Stimulated activated CD8-positive, alpha-beta memory T cell treated with anti-CD3 and anti-CD28 coated beads, Interleukin-15, amount 100 ng/mL, for 4 hours (primary cell): ENCODE results near the gene KCNMA1.

Experiments
- DNase-seq, 2 donors: peaks; one replicate each; pipeline ENCODE4 v3.0.0-alpha.2; 2020; ENCODE audit warnings: low read depth in 2 of 2

The KCNMA1 gene

DNA sequence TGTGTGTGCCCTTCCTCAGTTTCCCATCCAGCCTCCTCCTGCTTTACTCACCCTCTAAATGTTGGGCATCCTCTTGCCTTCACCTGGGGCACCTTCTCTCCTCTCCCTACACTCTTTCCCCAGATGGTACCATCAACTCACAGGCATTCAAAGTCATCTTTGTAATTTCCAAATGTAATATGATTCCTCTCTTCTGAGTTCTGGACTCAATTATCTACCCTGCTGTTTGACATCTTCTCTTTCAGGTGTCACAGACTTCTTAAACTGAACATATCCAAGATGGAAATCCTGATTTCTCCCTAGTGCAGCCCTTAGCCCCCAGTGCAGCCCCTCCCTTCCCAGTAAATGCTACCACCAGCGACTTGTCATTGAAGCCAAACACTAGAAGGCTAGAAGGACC, 422.8 kb downstream of the KCNMA1 start:
- DNase-seq = no peak

GRCh38 chr10:77212632-77213031, 425.0 kb downstream of the KCNMA1 start:
- DNase-seq = no peak

DNA sequence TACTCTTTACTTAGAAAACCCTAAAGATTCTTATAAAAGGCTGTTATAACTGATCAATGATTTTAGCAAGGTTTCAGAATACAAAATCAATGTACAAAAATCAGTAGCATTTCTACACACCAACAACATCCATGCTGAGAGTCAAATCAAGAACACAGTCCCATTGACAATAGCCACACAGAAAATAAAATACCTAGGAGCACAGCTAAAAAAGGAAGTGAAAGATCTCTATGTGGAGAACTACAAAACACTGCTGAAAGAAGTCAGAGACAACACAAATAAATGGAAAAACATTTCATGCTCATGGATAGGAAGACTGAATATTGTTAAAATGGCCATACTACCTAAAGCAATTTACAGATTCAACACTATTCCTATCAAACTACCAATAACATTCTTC, 427.0 kb downstream of the KCNMA1 start:
- DNase-seq = no peak

DNA sequence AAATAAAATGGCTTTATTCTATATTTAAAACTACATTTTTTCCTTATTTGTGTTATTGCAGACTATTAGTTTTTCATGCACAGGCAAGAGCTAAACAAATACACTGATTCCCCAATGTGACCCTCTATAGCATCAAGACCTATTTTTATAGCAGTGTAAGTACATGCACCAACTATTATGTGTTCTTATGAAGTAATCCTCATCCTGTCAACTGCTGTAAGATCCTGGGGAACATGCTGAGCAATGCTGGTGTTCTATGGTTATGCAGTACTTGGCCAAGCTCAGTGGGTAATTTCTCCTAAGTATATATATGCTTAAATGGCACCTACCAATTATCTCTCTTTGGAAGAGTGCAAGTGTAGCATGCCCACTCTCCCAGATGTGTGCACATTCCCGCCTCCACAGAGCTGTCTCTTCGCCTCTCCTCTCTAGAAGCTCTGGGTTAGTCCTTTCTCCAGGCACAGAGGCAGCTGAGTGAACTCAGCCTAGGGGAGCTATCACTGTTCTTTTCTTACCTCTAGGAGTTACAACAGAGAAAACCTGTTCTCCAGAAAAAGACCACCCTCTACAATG, 428.8 kb downstream of the KCNMA1 start:
- DNase-seq = no peak

GRCh38 chr10:77207828-77208185, 429.8 kb downstream of the KCNMA1 start:
- no peak for DNase-seq

DNA sequence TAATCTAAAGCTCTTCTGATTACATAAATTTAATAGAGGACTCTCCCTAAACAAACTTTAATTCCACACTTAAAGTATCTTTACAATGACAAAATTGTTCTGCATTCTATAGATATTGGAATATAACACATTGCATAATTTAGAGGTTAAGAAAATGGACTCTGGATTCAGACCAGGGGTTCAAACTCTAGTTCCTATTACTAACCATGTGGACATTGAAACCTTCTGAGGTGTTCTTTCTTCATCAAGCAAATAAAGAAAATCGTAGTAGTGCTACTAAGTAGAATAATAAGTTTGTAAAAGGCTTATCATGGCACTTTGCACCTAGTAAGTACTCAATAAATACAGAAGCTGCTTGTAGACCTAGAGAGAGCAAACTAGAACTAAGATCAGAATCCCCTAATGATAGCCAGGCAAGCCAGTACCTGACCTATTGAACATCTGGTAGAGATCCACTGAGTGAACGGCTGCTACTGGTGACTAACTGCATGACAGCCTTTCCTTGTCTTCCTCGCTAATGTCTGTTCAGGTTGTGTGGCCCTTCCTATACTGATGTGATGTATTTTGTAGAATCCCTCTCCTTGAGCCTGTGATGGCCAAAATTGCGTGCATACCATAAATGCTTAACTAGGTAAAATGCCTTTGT, 430.3 kb downstream of the KCNMA1 start:
- DNase-seq = no peak

GRCh38 chr10:77205135-77205534, 432.5 kb downstream of the KCNMA1 start:
- no peak for DNase-seq

GRCh38 chr10:77204171-77204570, 433.4 kb downstream of the KCNMA1 start:
- no peak for DNase-seq

GRCh38 chr10:77202857-77203256, 434.8 kb downstream of the KCNMA1 start:
- no peak for DNase-seq

DNA sequence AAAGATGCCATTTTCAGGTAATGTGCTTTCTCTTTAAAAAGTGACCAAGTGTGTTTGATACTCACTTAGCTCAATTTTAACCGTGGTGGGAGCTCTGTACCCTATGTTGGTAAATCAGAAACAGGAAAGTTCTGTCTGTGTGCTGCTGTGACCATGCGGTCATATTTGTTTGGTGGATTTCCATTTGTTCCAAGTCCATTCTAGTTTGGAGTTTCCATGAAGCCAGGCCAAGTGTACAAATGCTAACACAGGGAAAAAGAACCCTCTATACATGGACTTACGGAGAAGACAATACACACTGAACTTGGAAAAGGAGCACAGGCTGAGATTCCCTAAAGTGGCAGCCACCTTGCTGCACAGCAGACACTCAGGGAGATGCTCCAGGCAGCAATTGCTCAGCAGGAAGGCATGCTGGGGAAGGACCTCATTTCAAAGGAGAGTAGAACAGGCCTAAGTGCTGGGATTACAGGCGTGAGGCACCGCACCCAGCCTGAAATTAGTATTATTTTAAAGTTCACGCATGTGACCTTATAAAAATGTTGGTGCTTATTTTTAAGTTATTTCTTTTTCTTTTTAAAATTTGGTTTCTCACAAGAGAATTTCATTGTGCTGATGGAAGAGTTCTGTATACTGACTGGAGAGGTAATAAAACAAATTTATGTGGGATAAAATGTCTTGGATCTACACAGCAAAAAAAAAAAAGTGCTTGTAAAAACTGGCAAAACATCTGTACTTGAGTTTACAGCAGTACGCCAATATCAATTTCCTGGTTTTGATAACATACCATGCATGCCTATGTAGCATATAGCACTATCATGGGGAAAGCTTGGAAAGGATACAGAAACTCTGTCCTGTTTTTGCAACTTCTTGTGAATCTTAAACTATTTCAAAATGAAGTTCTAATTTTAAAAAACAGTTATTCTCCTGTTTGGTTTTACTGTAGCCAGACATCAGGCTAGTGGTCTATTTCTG, 436.2 kb downstream of the KCNMA1 start:
- no peak for DNase-seq

DNA sequence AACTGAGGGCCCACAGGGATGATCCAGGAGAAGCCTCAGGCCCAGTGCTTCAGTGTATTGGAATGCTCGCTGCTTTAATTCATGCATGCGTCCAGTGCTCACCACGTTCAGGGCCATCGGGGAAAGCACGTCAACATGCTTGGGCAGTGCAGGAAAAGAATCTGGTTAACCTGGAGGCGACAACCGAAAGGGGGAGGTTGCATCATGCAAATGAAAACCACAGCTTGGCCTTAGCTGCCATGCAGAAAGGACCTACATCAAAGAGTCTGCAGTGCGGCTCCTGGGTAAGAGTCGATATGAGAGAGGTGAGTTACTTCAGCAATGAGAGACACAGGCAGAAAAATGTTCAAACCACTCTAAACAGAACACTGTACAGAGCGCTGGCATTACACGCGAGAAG, 440.1 kb downstream of the KCNMA1 start:
- DNase-seq = no peak

DNA sequence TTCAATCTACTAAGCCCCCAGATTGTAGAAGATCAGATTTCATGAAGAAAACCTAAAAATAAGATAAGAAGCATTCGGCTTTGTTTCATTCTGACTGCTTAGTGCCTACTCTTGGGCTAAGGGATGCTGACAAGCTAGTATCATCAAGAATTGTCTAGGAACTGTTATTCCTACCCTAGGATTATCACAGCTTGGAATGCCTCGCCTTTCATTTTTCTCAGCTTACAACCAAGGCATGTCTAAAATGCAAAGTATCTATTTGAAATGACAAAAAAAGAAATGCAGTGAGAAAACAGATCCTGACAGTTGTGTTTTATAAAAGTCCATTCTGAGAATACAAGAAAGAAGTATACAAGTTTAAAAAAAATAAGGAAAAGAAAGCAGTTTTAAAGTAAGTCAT, 441.0 kb downstream of the KCNMA1 start:
- DNase-seq = no peak

DNA sequence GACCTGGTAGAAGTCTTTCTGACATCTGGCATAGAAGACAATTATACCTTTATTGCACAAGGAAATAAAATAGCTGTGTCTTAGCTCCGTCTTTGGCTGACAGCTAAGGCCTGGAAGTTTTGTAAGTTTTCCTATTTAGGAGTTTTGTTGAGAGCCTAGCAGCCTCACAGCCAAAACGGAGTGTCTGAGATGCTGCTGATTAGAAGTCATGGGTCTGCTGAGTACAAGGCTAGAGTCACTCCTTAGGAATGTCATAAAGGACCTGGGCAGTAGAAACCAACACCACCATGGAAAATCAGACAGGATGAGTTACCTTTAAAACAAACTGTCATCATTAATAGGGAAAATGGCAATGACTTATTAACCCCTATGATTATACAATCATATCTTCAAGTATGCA, 442.5 kb downstream of the KCNMA1 start:
- no peak for DNase-seq

DNA sequence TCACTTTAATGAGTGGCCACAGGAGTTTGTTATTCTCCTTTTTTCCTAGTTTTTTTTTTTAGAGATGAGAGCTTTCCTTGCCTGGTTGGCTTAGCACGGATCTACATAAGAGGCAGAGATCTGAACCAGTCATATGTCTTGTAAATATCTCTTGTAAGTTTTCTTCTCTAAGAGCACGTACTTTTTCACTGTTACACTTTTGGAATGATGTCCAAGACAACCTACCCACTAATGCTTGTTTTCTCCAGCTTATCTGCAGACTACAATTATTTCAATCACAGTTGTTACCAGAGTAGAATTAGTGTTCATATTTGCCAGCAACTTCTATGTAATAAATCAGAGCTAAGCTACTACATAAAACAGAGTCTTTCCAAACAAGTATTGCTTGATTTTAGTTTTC, 444.6 kb downstream of the KCNMA1 start:
- no peak for DNase-seq

- DNase-seq = no peak
Observed at GRCh38 chr10:77192402-77192801, 445.2 kb downstream of the KCNMA1 start.

GRCh38 chr10:77191324-77192049, 446.1 kb downstream of the KCNMA1 start:
- DNase-seq = no peak

DNA sequence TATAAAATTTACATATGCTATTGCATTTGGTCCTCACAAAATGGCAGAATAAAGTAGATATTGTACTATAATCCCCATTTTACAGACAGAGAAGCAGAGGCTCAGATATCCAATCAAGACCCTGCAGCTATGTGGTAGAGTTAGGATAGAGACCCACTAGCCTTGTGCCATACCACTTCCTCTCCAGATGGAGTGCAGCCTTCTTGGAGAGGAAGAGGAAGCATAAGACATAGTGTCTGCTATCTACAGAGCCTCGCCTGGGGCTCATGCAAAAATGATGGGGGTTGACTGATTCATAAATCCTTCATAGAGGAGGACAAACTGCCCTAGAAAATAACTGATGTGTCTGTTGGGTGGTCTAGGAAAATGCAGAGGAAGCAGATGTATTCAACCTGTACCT, 447.3 kb downstream of the KCNMA1 start:
- DNase-seq = no peak

DNA sequence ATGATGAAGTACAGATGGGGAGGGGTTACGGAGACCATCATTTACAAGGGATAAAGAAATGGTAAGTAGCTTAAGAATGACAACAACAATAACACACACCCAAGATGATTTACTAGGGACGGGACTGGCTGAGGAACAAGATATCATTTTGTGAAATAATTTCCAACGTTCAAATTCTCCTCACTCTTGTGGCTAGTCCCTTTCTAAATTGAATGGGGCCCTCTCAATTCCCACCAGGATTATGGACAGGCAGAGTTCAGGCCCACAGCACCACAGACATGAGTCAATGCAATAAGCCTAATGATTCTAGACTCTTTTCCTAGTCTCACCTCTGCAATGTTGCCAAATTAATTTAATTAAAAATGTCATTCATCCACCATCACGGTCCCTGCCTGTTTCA, 448.1 kb downstream of the KCNMA1 start:
- no peak for DNase-seq

DNA sequence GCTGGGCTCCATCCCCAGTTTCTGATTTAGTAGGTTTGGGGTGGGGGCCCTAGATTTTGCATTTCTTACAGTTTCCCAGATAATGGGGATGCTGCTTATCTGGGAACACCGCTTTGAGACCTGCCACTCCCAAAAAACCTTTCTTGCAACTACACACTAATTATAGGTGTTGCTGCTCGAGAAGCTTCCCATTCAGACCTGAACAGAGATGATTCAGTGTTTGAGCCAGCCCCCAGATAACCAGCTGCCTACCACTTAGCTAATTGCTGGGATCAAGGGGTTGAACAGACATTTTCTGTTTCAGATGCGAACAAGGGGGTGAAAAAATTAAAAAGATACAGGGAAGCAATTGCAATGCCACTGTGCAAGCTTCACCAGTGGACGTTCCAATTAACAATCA, 448.5 kb downstream of the KCNMA1 start:
- DNase-seq = no peak

GRCh38 chr10:77188521-77188920, 449.1 kb downstream of the KCNMA1 start:
- no peak for DNase-seq

- no peak for DNase-seq
Observed at GRCh38 chr10:77188000-77188395, 449.6 kb downstream of the KCNMA1 start.

DNA sequence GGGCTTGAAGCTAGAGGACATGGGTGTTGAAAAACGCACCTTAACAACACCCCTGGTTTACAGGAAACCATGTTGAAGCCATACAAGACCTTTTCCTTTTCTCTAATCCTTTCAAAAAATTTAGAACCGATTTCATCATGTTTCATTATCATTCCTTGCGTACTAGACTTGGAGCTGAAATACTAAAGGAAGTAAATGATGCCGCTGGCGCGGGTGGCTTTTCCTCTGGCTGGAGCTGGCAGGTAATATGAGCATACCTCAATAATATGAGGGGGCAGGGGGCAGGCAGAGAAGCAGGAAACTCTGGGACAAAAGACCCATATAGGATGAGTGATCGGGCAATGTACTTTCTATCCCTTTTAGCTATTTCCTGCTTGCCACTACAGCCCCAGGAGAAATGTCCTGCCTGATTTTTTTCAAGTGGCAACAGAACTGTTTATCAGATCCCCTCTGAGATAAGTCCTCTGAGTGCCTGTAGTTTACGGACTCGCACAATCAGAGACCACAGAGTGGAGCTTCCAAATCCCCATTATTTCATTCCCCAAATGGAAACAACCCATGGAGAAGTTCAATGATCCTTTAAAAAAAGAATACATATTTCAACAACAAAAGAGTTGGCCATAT, 450.1 kb downstream of the KCNMA1 start:
- DNase-seq = no peak
